GM12874 (cell line): ENCODE measurements around the gene RBM47.

Source experiments
- CTCF ChIP-seq: IDR thresholded peaks from 2 replicates; pipeline ENCODE4 v1.5.1; 2011; ENCODE audit warnings: low read depth, mild to moderate bottlenecking, control low read depth, low read length, moderate library complexity; ENCODE audit not compliant: insufficient read depth

Gene RBM47

DNA sequence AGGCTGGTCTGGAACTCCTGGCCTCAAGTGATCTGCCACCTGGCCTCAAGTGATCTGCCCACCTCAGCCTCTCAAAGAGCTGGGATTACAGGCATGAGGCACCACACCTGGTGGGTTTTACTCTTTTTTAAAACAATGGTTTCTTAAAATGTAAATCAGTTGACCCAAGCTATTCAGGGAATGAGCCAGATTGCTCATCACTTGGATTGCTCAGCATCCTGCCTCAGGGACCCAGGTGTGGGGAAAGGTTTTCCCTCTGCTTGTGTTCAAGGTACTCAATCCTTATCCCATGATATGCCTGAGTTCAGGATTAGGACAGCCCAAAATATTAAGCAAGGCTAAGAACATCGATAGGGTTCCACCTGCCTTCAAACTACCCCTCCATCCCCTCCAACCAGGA is 227.1 kb downstream of the RBM47 start:
- TF ChIP-seq CTCF, result no peak

GRCh38 chr4:40401631-40402030 is 228.0 kb downstream of the RBM47 start:
- TF ChIP-seq CTCF, result no peak

GRCh38 chr4:40401096-40401495 is 228.6 kb downstream of the RBM47 start:
- no peak for TF ChIP-seq CTCF

GRCh38 chr4:40399578-40399977 is 230.1 kb downstream of the RBM47 start:
- TF ChIP-seq CTCF, result no peak

GRCh38 chr4:40395908-40396793 is 233.5 kb downstream of the RBM47 start:
- TF ChIP-seq CTCF, result no peak

DNA sequence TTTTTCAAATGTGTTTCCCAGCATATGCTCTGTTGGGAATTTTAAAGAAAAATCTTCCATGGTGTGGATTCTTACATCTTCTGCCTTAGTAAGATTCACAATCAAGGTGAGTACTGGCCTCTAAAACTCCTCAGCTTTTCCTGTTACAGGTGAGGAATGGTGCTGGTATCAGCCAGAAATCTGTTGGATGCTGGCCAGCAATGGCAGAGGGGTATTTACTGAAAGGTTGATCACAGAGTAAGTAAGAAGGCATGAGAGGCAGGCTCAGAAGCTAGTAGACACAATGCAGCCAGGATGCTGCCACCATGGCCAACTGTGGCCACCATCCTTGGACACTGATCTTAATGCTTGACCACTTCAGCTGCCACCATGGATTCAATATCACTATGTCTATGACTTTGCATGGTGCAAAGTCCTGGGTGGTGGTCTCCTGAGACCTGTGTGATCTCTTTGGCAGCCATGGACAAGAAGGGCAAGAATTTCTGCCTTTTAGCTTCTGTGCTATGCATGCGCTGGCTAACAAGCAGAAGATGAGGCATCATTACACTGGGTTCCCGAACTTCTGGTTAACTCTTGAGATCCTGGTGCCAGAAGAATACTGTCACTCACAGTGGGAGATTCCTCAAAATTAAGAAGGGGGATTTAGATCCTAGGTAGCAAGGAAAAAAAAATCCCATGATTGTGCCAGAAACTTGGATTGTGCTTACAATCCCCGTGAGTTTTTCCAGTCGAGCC is 234.3 kb downstream of the RBM47 start:
- TF ChIP-seq CTCF, result no peak

DNA sequence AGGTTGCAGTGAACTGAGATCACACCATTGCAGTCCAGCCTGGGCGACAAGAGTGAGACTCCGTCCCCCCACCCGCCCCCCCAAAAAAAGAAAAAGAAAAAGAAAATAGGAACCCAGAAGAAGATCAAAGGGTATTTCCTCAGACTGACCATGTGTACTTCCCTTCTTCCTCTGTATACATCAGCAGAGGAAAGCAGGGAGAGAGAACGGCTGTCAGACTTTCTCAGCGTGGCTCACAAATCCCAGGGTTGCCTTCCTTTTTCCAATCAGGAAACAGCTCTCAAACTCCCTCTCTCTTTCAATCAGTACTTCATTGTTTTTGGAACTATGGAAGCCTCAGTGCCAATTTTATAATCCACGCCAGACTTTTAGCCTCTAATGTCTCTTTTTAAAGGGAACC is 235.4 kb downstream of the RBM47 start:
- no peak for TF ChIP-seq CTCF
